IMR-90 (cell line): ENCODE results near the gene SDR9C7.

Source experiments
- CEBPB ChIP-seq: IDR thresholded peaks from 2 replicates; pipeline ENCODE4 v1.6.1; 2012; ENCODE audit warnings: low read depth, low read length, improper control_type of control experiment
- CHD1 ChIP-seq: IDR thresholded peaks from 2 replicates; pipeline ENCODE4 v1.6.1; 2012; ENCODE audit warnings: low read depth, low read length, improper control_type of control experiment
- CTCF ChIP-seq: conservative IDR thresholded peaks from 2 replicates; pipeline ENCODE4 v1.5.1; 2012; ENCODE audit warnings: mild to moderate bottlenecking, low read depth, low read length, improper control_type of control experiment
- MAFK ChIP-seq: IDR thresholded peaks from 2 replicates; pipeline ENCODE4 v1.6.1; 2012; ENCODE audit warnings: low read depth, low read length, improper control_type of control experiment
- MAZ ChIP-seq: IDR thresholded peaks from 2 replicates; pipeline ENCODE4 v1.6.1; 2012; ENCODE audit warnings: low read depth, mild to moderate bottlenecking, low read length, improper control_type of control experiment, moderate library complexity, borderline replicate concordance
- MXI1 ChIP-seq: IDR thresholded peaks from 2 replicates; pipeline ENCODE4 v1.6.1; 2012; ENCODE audit warnings: low read depth, mild to moderate bottlenecking, low read length, moderate library complexity, borderline replicate concordance
- POLR2A ChIP-seq: IDR thresholded peaks from 2 replicates; pipeline ENCODE4 v1.6.1; 2012; ENCODE audit warnings: mild to moderate bottlenecking, low read depth, low read length
- RAD21 ChIP-seq: IDR thresholded peaks from 2 replicates; pipeline ENCODE4 v1.6.1; 2012; ENCODE audit warnings: low read length, improper control_type of control experiment
- RCOR1 ChIP-seq: IDR thresholded peaks from 2 replicates; pipeline ENCODE4 v1.6.1; 2012; ENCODE audit warnings: mild to moderate bottlenecking, low read length, improper control_type of control experiment; ENCODE audit not compliant: insufficient replicate concordance
- RFX5 ChIP-seq: IDR thresholded peaks from 2 replicates; pipeline ENCODE4 v1.8.0; 2012; ENCODE audit warnings: low read depth, mild to moderate bottlenecking, low read length, moderate library complexity
- USF2 ChIP-seq: fragments of 150-350 bp; IDR thresholded peaks from 2 replicates; pipeline ENCODE4 v1.6.1; 2017; ENCODE audit warnings: mild to moderate bottlenecking, antibody characterized with exemption, low read length, low read depth
- TF ChIP-seq, protein P1 (sequence below): fragments of 150-350 bp; IDR thresholded peaks from 2 replicates; pipeline ENCODE4 v1.6.1; 2016; ENCODE audit warnings: low read depth, mild to moderate bottlenecking, low read length, moderate library complexity, borderline replicate concordance

DNA sequence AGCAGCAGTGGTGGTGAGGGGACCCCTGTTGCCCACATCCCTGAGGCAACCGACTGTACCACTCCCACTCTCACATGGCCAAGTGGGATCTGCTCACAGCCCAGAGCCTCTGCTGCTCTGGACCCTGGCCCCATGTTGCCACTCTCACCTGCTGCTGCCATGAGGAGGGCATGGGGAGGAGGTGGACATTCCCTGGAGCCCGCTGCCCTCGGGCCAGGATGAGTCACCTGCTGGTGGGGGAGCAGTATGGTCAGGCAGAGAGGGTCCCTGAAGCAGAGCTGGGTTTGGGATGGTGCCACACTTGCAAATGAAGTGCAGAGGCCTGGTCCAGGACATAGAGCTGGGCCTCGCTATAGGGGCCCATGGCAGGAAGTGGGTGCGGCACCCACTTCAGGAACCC, 26.1 kb downstream of the SDR9C7 start:
- no peak for TF ChIP-seq CTCF
- TF ChIP-seq RFX5 = no peak
- no peak for TF ChIP-seq POLR2A
- no peak for TF ChIP-seq MXI1
- TF ChIP-seq, protein P1, sequence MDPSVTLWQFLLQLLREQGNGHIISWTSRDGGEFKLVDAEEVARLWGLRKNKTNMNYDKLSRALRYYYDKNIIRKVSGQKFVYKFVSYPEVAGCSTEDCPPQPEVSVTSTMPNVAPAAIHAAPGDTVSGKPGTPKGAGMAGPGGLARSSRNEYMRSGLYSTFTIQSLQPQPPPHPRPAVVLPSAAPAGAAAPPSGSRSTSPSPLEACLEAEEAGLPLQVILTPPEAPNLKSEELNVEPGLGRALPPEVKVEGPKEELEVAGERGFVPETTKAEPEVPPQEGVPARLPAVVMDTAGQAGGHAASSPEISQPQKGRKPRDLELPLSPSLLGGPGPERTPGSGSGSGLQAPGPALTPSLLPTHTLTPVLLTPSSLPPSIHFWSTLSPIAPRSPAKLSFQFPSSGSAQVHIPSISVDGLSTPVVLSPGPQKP = no peak
- TF ChIP-seq CEBPB = no peak
- TF ChIP-seq USF2 = no peak
- no peak for TF ChIP-seq CHD1
- TF ChIP-seq RAD21 = no peak
- no peak for TF ChIP-seq MAZ
- TF ChIP-seq MAFK = no peak
- no peak for TF ChIP-seq RCOR1
